T-cell (primary cell): ENCODE measurements around the gene PLCE1. TPM values are rescaled to one million over a fixed set of nuclear protein-coding genes. Genes with fewer than 3 reads are reported as not detected.

Source experiments
- ATAC-seq, 4 experiments: fragments of 200-7000 bp in 3 of 4; fragments of 150-1000 bp in 1 of 4; cut with Tn5 transposase; replicated peaks in 1 of 4; 1 replicate in 3 of 4; 2 replicates in 1 of 4; pipeline ENCODE4 v1.10.0; 2021; ENCODE audit warnings: moderate library complexity in 3 of 4, mild to moderate bottlenecking in 2 of 4, moderate number of reproducible peaks in 1 of 4
- CTCF ChIA-PET, 2 donors: fragments of 300-600 bp; sonication (Branson Sonifier 250); formaldehyde crosslinking; loops; one replicate each; lab custom pipeline; 2022; ENCODE audit warnings: antibody characterized with exemption in 2 of 2; lab: Charles Lee
- POLR2A ChIA-PET, 2 donors: fragments of 300-600 bp; sonication (Branson Sonifier 250); formaldehyde crosslinking; loops; one replicate each; lab custom pipeline; 2022; ENCODE audit warnings: antibody characterized with exemption in 2 of 2; lab: Charles Lee
- DNase-seq, 35 experiments: peaks; one replicate each; pipeline versions ENCODE4 v3.0.0 to v3.0.0-alpha.2; 2013 to 2023
- H3K27ac ChIP-seq: one replicate; pipeline ENCODE4 v1.5.1; 2013; ENCODE audit warnings: low read length
- H3K27me3 ChIP-seq, 2 experiments: replicated peaks in 1 of 2; 1 replicate in 1 of 2; 2 replicates in 1 of 2; pipeline versions ENCODE4 v1.6.1 to v1.7.0; 2013; ENCODE audit warnings: low read length in 1 of 2, mixed read lengths in 1 of 2; ENCODE audit not compliant: control insufficient read depth in 2 of 2, insufficient read depth in 2 of 2; ENCODE audit errors: extremely low read depth in 1 of 2
- H3K36me3 ChIP-seq, 2 donors: 1 replicate in 1 of 2; 2 replicates in 1 of 2; pipeline versions ENCODE4 v1.6.1 to v1.7.0; 2013; ENCODE audit warnings: low read length in 1 of 2; ENCODE audit not compliant: control insufficient read depth in 2 of 2, insufficient read depth in 1 of 2; ENCODE audit errors: extremely low read depth in 1 of 2
- H3K4me1 ChIP-seq, 2 experiments: 1 replicate in 1 of 2; 2 replicates in 1 of 2; pipeline versions ENCODE4 v1.6.1 to v1.7.0; 2013; ENCODE audit warnings: low read length in 2 of 2, mixed read lengths in 1 of 2; ENCODE audit not compliant: insufficient read depth in 2 of 2, control insufficient read depth in 1 of 2; ENCODE audit errors: extremely low read depth in 1 of 2
- H3K4me3 ChIP-seq, 2 donors: 1 replicate in 1 of 2; 2 replicates in 1 of 2; pipeline versions ENCODE4 v1.5.1 to v1.7.0; 2013; ENCODE audit warnings: mild to moderate bottlenecking in 2 of 2, low read length in 1 of 2, moderate library complexity in 1 of 2; ENCODE audit not compliant: control insufficient read depth in 1 of 2; ENCODE audit errors: extremely low read depth in 1 of 2
- H3K9me3 ChIP-seq: 2 replicates; pipeline ENCODE4 v1.7.0; 2013
- H3K27ac Mint-ChIP-seq, 2 donors: one replicate each; pipeline ENCODE4 v1.8.0; 2020 to 2021; ENCODE audit warnings: mild to moderate bottlenecking in 2 of 2, mixed read lengths in 2 of 2
- H3K27me3 Mint-ChIP-seq, 2 donors: one replicate each; pipeline ENCODE4 v1.8.0; 2021 to 2022; ENCODE audit warnings: mixed read lengths in 2 of 2
- H3K36me3 Mint-ChIP-seq: one replicate; pipeline ENCODE4 v1.8.0; 2021; ENCODE audit warnings: mixed read lengths
- H3K4me1 Mint-ChIP-seq, 3 donors: one replicate each; pipeline ENCODE4 v1.8.0; 2020 to 2022; ENCODE audit warnings: mixed read lengths in 3 of 3, mild to moderate bottlenecking in 1 of 3
- H3K4me3 Mint-ChIP-seq, 3 donors: one replicate each; pipeline ENCODE4 v1.8.0; 2020 to 2022; ENCODE audit warnings: mild to moderate bottlenecking in 3 of 3, mixed read lengths in 3 of 3, moderate library complexity in 3 of 3
- H3K9me3 Mint-ChIP-seq, 3 donors: one replicate each; pipeline ENCODE4 v1.8.0; 2020 to 2022; ENCODE audit warnings: mixed read lengths in 3 of 3
- WGBS: methylation state at CpG from one replicate; pipeline ENCODE4 v1.1.5; 2013; ENCODE audit warnings: missing lambda C conversion rate; ENCODE audit not compliant: insufficient coverage; 5-methylcytosine and 5-hydroxymethylcytosine counted together
- total RNA-seq, 35 experiments: library from RNA in 6 of 35; stranded (reverse) in 6 of 35; fragments of 120-200 nt in 1 of 35; gene quantifications; one replicate each; pipeline versions ENCODE4 v1.2.1 to v1.2.4 and lab custom pipeline; 2013 to 2026

The PLCE1 gene
- total RNA-seq, 5 donors from 2014 or later (not counting 1 experiment from before 2014, with no cell fraction given), result 0.03 to 0.06 (median 0.03) TPM; not detected in 2

GRCh38 chr10:94023906-94024305 lies 30.2 kb downstream of the PLCE1 start:
- Mint-ChIP-seq H3K4me1 (no peaks in the 10 kb centered on the region), H3K4me3 (no peak overlapping the region), H3K9me3 (peaks cover 6 to 16% (median 12%) of the 10 kb centered on the region in 3 donors), H3K36me3 (no peaks in the 10 kb centered on the region), H3K27ac (no peak overlapping the region), H3K27me3 (peaks cover 0 to 12% of the 10 kb centered on the region in 2 donors)
- ChIA-PET CTCF (no interaction called here), POLR2A (no interaction called here)
- Histone ChIP-seq H3K27ac (no peak overlapping the region), H3K27me3 (no peaks in the 10 kb centered on the region), H3K4me3 (no peak overlapping the region), H3K36me3 (no peaks in the 10 kb centered on the region), H3K9me3 (peaks cover 3% of the 10 kb centered on the region), H3K4me1 (no peaks in the 10 kb centered on the region)
- no peak for DNase-seq
- no peak for ATAC-seq
- 83% methylated on average over 1 of the region's 3 CpGs for WGBS

GRCh38 chr10:94024407-94024806 lies 30.7 kb downstream of the PLCE1 start:
- no peak overlapping the region for H3K4me3 Mint-ChIP-seq
- H3K27me3 ChIP-seq, result no peaks in the 10 kb centered on the region
- H3K9me3 Mint-ChIP-seq, result peaks cover 8 to 21% (median 16%) of the 10 kb centered on the region in 3 donors
- H3K27me3 Mint-ChIP-seq, result peaks cover 0 to 12% of the 10 kb centered on the region in 2 donors
- no peaks in the 10 kb centered on the region for H3K4me1 Mint-ChIP-seq
- DNase-seq (no peak), ATAC-seq (no peak)
- H3K36me3 Mint-ChIP-seq, result no peaks in the 10 kb centered on the region
- H3K4me3 ChIP-seq, result no peak overlapping the region
- CTCF ChIA-PET, result no interaction called here
- H3K4me1 ChIP-seq, result no peaks in the 10 kb centered on the region
- H3K9me3 ChIP-seq, result peaks cover 3% of the 10 kb centered on the region
- H3K27ac ChIP-seq, result no peak overlapping the region
- POLR2A ChIA-PET, result no interaction called here
- no peaks in the 10 kb centered on the region for H3K36me3 ChIP-seq
- no peak overlapping the region for H3K27ac Mint-ChIP-seq

GRCh38 chr10:94025806-94026205 lies 32.1 kb downstream of the PLCE1 start:
- WGBS, result no CpG with 5 or more reads among the region's 1 CpG
- H3K9me3 Mint-ChIP-seq, result peaks cover 11 to 30% (median 28%) of the 10 kb centered on the region in 3 donors

DNA sequence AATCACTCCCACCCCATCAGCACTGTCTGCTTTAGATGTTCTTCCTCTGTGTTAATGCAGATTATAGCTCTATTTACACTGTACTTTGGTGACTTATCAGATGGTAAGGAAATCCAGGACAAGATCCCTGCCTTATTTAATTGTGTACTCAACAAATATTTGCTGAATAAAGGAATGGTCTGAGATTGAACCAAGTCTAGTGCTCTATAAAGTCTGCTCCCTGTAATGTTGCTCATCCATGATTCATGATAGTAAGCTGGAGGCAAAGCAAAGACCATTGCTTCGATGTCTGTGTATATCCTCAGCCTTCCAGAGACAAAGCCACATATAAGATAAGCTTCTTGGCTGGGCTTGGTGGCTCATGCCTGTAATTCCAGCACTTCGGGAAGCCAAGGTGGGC lies 33.5 kb downstream of the PLCE1 start:
- ChIA-PET POLR2A (no interaction called here), CTCF (no interaction called here)
- Histone ChIP-seq H3K27me3 (no peaks in the 10 kb centered on the region), H3K27ac (no peak overlapping the region), H3K4me1 (no peaks in the 10 kb centered on the region), H3K36me3 (no peaks in the 10 kb centered on the region), H3K4me3 (no peak overlapping the region), H3K9me3 (peaks cover 5% of the 10 kb centered on the region)
- H3K4me3 Mint-ChIP-seq, result no peak overlapping the region
- DNase-seq (no peak), ATAC-seq (no peak)
- H3K27me3 Mint-ChIP-seq, result peaks cover 0 to 17% of the 10 kb centered on the region in 2 donors
- H3K9me3 Mint-ChIP-seq, result peaks cover 19 to 40% (median 40%) of the 10 kb centered on the region in 3 donors
- H3K4me1 Mint-ChIP-seq, result no peaks in the 10 kb centered on the region
- 80% methylated on average over 1 of the region's 2 CpGs for WGBS
- no peaks in the 10 kb centered on the region for H3K36me3 Mint-ChIP-seq
- H3K27ac Mint-ChIP-seq, result no peak overlapping the region

More at GRCh38 chr10:94025806-94026205, 32.1 kb downstream of the PLCE1 start:
- Histone ChIP-seq H3K27ac (no peak overlapping the region), H3K9me3 (peaks cover 5% of the 10 kb centered on the region), H3K4me3 (no peak overlapping the region), H3K4me1 (no peaks in the 10 kb centered on the region), H3K36me3 (no peaks in the 10 kb centered on the region), H3K27me3 (no peaks in the 10 kb centered on the region)
- ChIA-PET CTCF (no interaction called here), POLR2A (no interaction called here)
- H3K36me3 Mint-ChIP-seq, result no peaks in the 10 kb centered on the region
- DNase-seq (no peak), ATAC-seq (no peak)
- no peak overlapping the region for H3K4me3 Mint-ChIP-seq
- H3K27ac Mint-ChIP-seq, result no peak overlapping the region
- no peaks in the 10 kb centered on the region for H3K4me1 Mint-ChIP-seq
- peaks cover 0 to 12% of the 10 kb centered on the region in 2 donors for H3K27me3 Mint-ChIP-seq

DNA sequence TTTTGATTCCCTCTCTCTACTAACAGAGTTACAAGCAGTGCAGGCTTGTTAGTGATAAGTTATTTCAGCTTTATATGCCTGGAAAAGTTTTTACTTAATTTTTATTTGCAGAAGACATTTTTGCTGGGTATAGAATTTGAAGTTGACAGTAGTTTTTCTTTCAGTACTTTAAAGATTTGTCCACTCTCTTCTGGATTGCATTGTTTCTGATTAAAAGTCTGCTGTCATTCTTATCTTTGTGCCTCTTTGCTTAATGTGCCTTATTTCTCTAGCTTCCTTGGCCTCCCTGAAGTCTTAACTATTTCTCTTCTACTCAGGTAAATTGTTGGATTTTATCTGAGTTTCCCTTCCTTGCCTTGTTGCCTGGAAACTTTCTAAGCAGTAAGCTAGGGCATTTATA lies 36.2 kb downstream of the PLCE1 start:
- Histone ChIP-seq H3K4me1 (no peaks in the 10 kb centered on the region), H3K9me3 (peaks cover 5% of the 10 kb centered on the region), H3K36me3 (no peaks in the 10 kb centered on the region), H3K27me3 (no peaks in the 10 kb centered on the region), H3K27ac (no peak overlapping the region), H3K4me3 (no peak overlapping the region)
- CTCF ChIA-PET, result no interaction called here
- POLR2A ChIA-PET, result no interaction called here
- Mint-ChIP-seq H3K9me3 (peaks cover 23 to 45% (median 40%) of the 10 kb centered on the region in 3 donors), H3K4me1 (no peaks in the 10 kb centered on the region), H3K36me3 (no peaks in the 10 kb centered on the region), H3K4me3 (no peak overlapping the region), H3K27me3 (peaks cover 0 to 8% of the 10 kb centered on the region in 2 donors), H3K27ac (no peak overlapping the region)
- DNase-seq (no peak), ATAC-seq (no peak)

DNA sequence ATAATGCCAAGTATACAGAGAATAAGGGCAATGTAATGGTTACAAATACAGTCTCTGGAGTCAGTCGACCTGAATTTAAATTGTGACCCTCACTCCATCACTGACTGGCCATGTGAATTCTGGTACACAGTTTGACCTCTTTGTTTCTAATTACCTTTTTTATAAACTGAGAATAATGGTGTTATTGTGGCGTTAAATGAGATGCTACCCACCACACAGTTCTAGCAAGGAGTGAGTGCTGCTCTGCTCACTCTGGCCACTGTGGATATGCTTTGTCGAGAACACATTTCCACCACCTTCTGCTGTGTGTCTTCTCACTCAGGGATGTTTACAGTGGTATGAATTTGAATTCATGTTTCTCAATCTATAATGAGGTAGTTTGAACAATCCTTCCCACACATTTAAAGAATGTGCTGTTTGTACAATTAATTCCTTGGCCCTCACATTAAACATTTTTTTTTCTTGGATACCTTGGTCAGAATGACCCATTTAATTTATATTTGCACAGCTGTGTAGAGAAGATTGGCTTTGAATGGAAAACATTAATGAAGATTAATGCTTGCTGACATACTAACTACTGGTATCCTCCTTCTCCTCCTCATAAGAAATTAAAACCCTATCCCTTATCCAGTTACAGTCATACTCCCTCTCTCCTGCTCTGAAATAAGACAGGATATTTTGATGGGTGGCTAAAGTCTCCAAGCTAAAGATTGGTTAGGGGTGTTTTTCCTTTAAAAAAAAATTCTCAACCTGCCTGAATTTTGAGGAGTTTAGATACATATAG lies 42.4 kb downstream of the PLCE1 start:
- H3K9me3 ChIP-seq, result no peaks in the 10 kb centered on the region
- H3K4me1 Mint-ChIP-seq, result no peaks in the 10 kb centered on the region
- ATAC-seq (no peak), DNase-seq (no peak)
- H3K27ac ChIP-seq, result no peak overlapping the region
- no peak overlapping the region for H3K27ac Mint-ChIP-seq
- H3K27me3 ChIP-seq, result no peaks in the 10 kb centered on the region
- ChIA-PET POLR2A (no interaction called here), CTCF (interaction anchor here in 1 of 2 donors (0.6 kb wide), 1 partner anchor 171 kb away, joined by 3 read pairs; no protein-coding TSS in a partner anchor)
- no peak overlapping the region for H3K4me3 Mint-ChIP-seq
- H3K4me1 ChIP-seq, result no peaks in the 10 kb centered on the region
- peaks cover 7 to 13% (median 12%) of the 10 kb centered on the region in 3 donors for H3K9me3 Mint-ChIP-seq
- peaks cover 5 to 15% of the 10 kb centered on the region in 2 donors for H3K27me3 Mint-ChIP-seq
- H3K36me3 Mint-ChIP-seq, result no peaks in the 10 kb centered on the region
- no peaks in the 10 kb centered on the region for H3K36me3 ChIP-seq
- WGBS, result no CpG with 5 or more reads among the region's 3 CpGs
- H3K4me3 ChIP-seq, result no peak overlapping the region
